ENCODE data around the gene ECM1.
A peak's percentile ranks its signal among the peaks of the same experiment; 100 is the strongest.

ECM1 gene

GRCh38 chr1:150560011-150560438, 52.1 kb downstream of the ECM1 start:
- DNase-seq = peak; percentile 71 to 84 (median 76)

GRCh38 chr1:150560576-150561253, 52.8 kb downstream of the ECM1 start:
- peak in 2 of 3 donors; percentile 89 to 91 for DNase-seq

- DNase-seq = peak; percentile 93 to 97 (median 94)
Observed at GRCh38 chr1:150561254-150561973, 53.5 kb downstream of the ECM1 start.

- peak; percentile 82 to 94 (median 92) for DNase-seq
Observed at GRCh38 chr1:150561974-150562445, 54.1 kb downstream of the ECM1 start.

- DNase-seq = peak in 2 of 3 donors; percentile 49 to 57
Observed at GRCh38 chr1:150562446-150563339, 54.8 kb downstream of the ECM1 start.
